H1 (cell line): ENCODE data around the gene JDP2. TPM values are rescaled to one million over a fixed set of nuclear protein-coding genes. Genes with fewer than 3 reads are reported as not detected.

Experiments
- CTCF ChIA-PET: fragments of 300-600 bp; sonication (Branson Sonifier 250); formaldehyde crosslinking; loops from one replicate; lab custom pipeline; 2021; ENCODE audit not compliant: partially characterized antibody; lab: Charles Lee
- POLR2A ChIA-PET: fragments of 300-600 bp; sonication (Branson Sonifier 250); formaldehyde crosslinking; loops from one replicate; lab custom pipeline; 2021; ENCODE audit warnings: inconsistent platforms; ENCODE audit not compliant: partially characterized antibody; lab: Charles Lee
- DNase-seq, 2 experiments: peaks; one replicate each; pipeline versions ENCODE4 v3.0.0 to v3.0.0-alpha.2; 2010 to 2022; ENCODE audit warnings: low spot score in 2 of 2, low read depth in 1 of 2, mixed read lengths in 1 of 2
- FAIRE-seq: peaks from 2 replicates; lab custom pipeline; 2011; peaks lifted over from hg19 to GRCh38; lab: Jason Lieb, UNC
- H2AFZ ChIP-seq: 2 replicates; pipeline ENCODE4 v1.8.1; 2012; ENCODE audit warnings: low read length, inconsistent platforms
- H2AK5ac ChIP-seq: 2 replicates; pipeline ENCODE4 v1.6.1; 2013; ENCODE audit warnings: low read depth, low read length
- H2BK120ac ChIP-seq: replicated peaks from 2 replicates; pipeline ENCODE3; 2013; ENCODE audit warnings: low read depth, low read length, inconsistent platforms
- H2BK12ac ChIP-seq: 2 replicates; pipeline ENCODE4 v1.6.1; 2013; ENCODE audit warnings: low read depth, low read length
- H2BK15ac ChIP-seq: 2 replicates; pipeline ENCODE4 v1.6.1; 2013; ENCODE audit warnings: low read length
- H2BK20ac ChIP-seq: 2 replicates; pipeline ENCODE4 v1.6.1; 2013; ENCODE audit warnings: low read length
- H2BK5ac ChIP-seq: 2 replicates; pipeline ENCODE4 v1.6.1; 2013; ENCODE audit warnings: low read depth, low read length
- H3K14ac ChIP-seq: 2 replicates; pipeline ENCODE4 v1.6.1; 2013; ENCODE audit warnings: inconsistent platforms; ENCODE audit not compliant: insufficient read length
- H3K18ac ChIP-seq: 2 replicates; pipeline ENCODE4 v1.6.1; 2013; ENCODE audit warnings: low read length; ENCODE audit errors: extremely low read depth
- H3K23ac ChIP-seq: 2 replicates; pipeline ENCODE4 v1.6.1; 2013; ENCODE audit warnings: inconsistent platforms; ENCODE audit not compliant: insufficient read length
- H3K23me2 ChIP-seq: 2 replicates; pipeline ENCODE4 v1.6.1; 2013; ENCODE audit warnings: low read depth, low read length
- H3K27ac ChIP-seq: 2 replicates; pipeline ENCODE4 v1.6.1; 2011; ENCODE audit warnings: low read depth, low read length, inconsistent platforms
- H3K27me3 ChIP-seq, 4 experiments: replicated peaks in 1 of 4; 1 replicate in 1 of 4; 2 replicates in 3 of 4; pipeline versions ENCODE4 v1.6.1 to v1.8.1; 2011 to 2013; ENCODE audit warnings: low read length in 3 of 4, mild to moderate bottlenecking in 3 of 4, inconsistent platforms in 2 of 4, mixed read lengths in 2 of 4, moderate library complexity in 1 of 4; ENCODE audit not compliant: control insufficient read depth in 3 of 4, insufficient read depth in 3 of 4; ENCODE audit errors: extremely low read depth in 1 of 4
- H3K36me3 ChIP-seq, 4 experiments: 2 replicates each; pipeline versions ENCODE4 v1.6.1 to v1.8.1; 2011 to 2013; ENCODE audit warnings: mild to moderate bottlenecking in 4 of 4, low read length in 3 of 4, moderate library complexity in 2 of 4, control low read depth in 1 of 4, inconsistent platforms in 1 of 4; ENCODE audit not compliant: insufficient read depth in 4 of 4, control insufficient read depth in 2 of 4
- H3K4ac ChIP-seq: replicated peaks from 2 replicates; pipeline ENCODE3; 2013; ENCODE audit warnings: low read length, low read depth, mixed read lengths, inconsistent platforms; ENCODE audit not compliant: insufficient read length
- H3K4me1 ChIP-seq, 4 experiments: replicated peaks in 1 of 4; 1 replicate in 1 of 4; 2 replicates in 3 of 4; pipeline versions ENCODE4 v1.6.1 to v1.8.1; 2011 to 2013; ENCODE audit warnings: low read length in 3 of 4, inconsistent platforms in 2 of 4, mixed read lengths in 1 of 4; ENCODE audit not compliant: insufficient read depth in 4 of 4, control insufficient read depth in 3 of 4
- H3K4me2 ChIP-seq, 2 experiments: 2 replicates each; pipeline versions ENCODE4 v1.6.1 to v1.8.1; 2011 to 2013; ENCODE audit warnings: low read depth in 2 of 2, low read length in 2 of 2, control low read depth in 1 of 2, inconsistent platforms in 1 of 2, mild to moderate bottlenecking in 1 of 2; ENCODE audit not compliant: insufficient read depth in 1 of 2
- H3K4me3 ChIP-seq, 4 experiments: fragments of 200-600, 300-600 bp in 1 of 4; sonication (generic), shearing (Covaris generic), sonication (Bioruptor Twin) in 1 of 4; 2 replicates each; pipeline versions ENCODE4 v1.5.1 to v1.8.1; 2011 to 2016; ENCODE audit warnings: low read length in 4 of 4, low read depth in 3 of 4, control low read depth in 2 of 4, inconsistent platforms in 2 of 4, mild to moderate bottlenecking in 2 of 4, mixed read lengths in 1 of 4, moderate library complexity in 1 of 4; ENCODE audit not compliant: insufficient read depth in 2 of 4; ENCODE audit errors: extremely low read depth in 1 of 4
- H3K56ac ChIP-seq: replicated peaks from 2 replicates; pipeline ENCODE3; 2013; ENCODE audit warnings: low read depth, mild to moderate bottlenecking, mixed read lengths, low read length, inconsistent platforms; ENCODE audit not compliant: insufficient read length
- H3K79me1 ChIP-seq: 2 replicates; pipeline ENCODE4 v1.6.1; 2013; ENCODE audit warnings: low read depth, low read length, control low read depth
- H3K79me2 ChIP-seq, 2 experiments: 2 replicates each; pipeline versions ENCODE4 v1.6.1 to v1.8.1; 2012 to 2013; ENCODE audit warnings: low read length in 2 of 2, mild to moderate bottlenecking in 2 of 2, inconsistent platforms in 1 of 2; ENCODE audit not compliant: insufficient read depth in 2 of 2, control insufficient read depth in 1 of 2
- H3K9ac ChIP-seq, 4 experiments: replicated peaks in 1 of 4; 1 replicate in 1 of 4; 2 replicates in 3 of 4; pipeline versions ENCODE4 v1.6.1 to v1.8.1; 2011 to 2013; ENCODE audit warnings: low read depth in 3 of 4, low read length in 3 of 4, control low read depth in 2 of 4, mild to moderate bottlenecking in 2 of 4, moderate library complexity in 2 of 4, inconsistent platforms in 1 of 4; ENCODE audit errors: extremely low read depth in 1 of 4
- H3K9me3 ChIP-seq, 2 experiments: 2 replicates each; pipeline versions ENCODE4 v1.6.1 to v1.8.1; 2012 to 2013; ENCODE audit warnings: mild to moderate bottlenecking in 2 of 2, moderate library complexity in 2 of 2, control low read depth in 1 of 2, inconsistent platforms in 1 of 2, low read depth in 1 of 2, low read length in 1 of 2, mixed read lengths in 1 of 2; ENCODE audit not compliant: insufficient read depth in 2 of 2
- H4K20me1 ChIP-seq, 2 experiments: replicated peaks in 1 of 2; 2 replicates each; pipeline versions ENCODE3 to v1.8.1; 2011 to 2013; ENCODE audit warnings: inconsistent platforms in 2 of 2, low read length in 2 of 2, mild to moderate bottlenecking in 1 of 2; ENCODE audit not compliant: insufficient read depth in 2 of 2, control insufficient read depth in 1 of 2
- H4K5ac ChIP-seq: 2 replicates; pipeline ENCODE4 v1.6.1; 2013; ENCODE audit warnings: low read length, low read depth, mixed read lengths, inconsistent platforms; ENCODE audit not compliant: insufficient read length
- H4K8ac ChIP-seq: 2 replicates; pipeline ENCODE4 v1.8.0; 2013; ENCODE audit warnings: mild to moderate bottlenecking, moderate library complexity, low read length, inconsistent platforms; ENCODE audit not compliant: insufficient read depth; ENCODE audit errors: extremely low read depth
- H4K91ac ChIP-seq: replicated peaks from 2 replicates; pipeline ENCODE3; 2013; ENCODE audit warnings: low read length, mixed read lengths, inconsistent platforms; ENCODE audit not compliant: insufficient read length
- WGBS, 2 experiments: shearing (Covaris generic) in 1 of 2; methylation state at CpG; one replicate each; pipeline versions ENCODE4 v1.1.6 to v1.1.7; 2013 to 2015; ENCODE audit warnings: low lambda C conversion rate in 2 of 2, mixed read lengths in 2 of 2, inconsistent platforms in 1 of 2, low coverage in 1 of 2, missing lambda C conversion rate in 1 of 2; ENCODE audit not compliant: insufficient replicate concordance in 2 of 2, insufficient coverage in 1 of 2, insufficient read length in 1 of 2; ENCODE audit errors: extremely low coverage in 1 of 2, missing lambda C conversion rate in 1 of 2; 5-methylcytosine and 5-hydroxymethylcytosine counted together
- polyA plus RNA-seq, 7 experiments: library from polyadenylated mRNA; depleted of rRNA in 3 of 7; stranded (reverse) in 5 of 7; unstranded in 2 of 7; fragments of >200 nt in 5 of 7; fragments of 200-250 nt in 2 of 7; gene quantifications; 1 replicate in 5 of 7; 2 replicates in 1 of 7; 4 replicates in 1 of 7; pipeline versions ENCODE4 v1.2.1 to v1.2.3, GENCODE V29; 2011 to 2013; ENCODE audit warnings: missing spikeins in 2 of 7, mixed read lengths in 2 of 7
- total RNA-seq: library from RNA; stranded (reverse); fragmentation: NEBNext Ultra II Directional; extraction: Animal tissue kit (Norgen Biotek cat#: 25700); gene quantifications from 2 replicates; pipeline ENCODE4 v1.2.1, GENCODE V29; 2021

Gene JDP2
- total and polyA plus RNA-seq, 2 of the 8 experiments (the other 6 are each of a cell fraction or from before 2014, with no cell fraction given) = 8.9 to 27.2 TPM

DNA sequence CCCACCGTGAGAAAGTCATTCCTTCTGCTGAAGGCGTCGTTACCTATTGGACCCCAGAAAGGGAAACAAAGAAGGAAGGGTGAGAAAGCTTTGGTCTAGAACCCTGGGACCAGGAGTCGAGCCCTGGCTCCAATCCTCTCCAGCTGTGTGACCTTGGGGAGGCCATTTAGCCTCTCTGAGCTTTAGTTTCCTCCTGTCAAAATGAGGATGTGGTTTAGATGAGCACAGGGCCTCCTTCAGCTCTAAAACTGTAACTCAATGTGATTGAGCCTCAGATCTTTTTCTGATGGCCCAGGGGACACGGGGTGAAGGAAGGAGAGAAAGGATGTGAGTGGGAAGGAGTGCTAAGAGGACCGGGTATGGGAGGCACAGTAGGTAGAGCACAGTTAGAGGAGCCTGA lies 7.7 kb downstream of the JDP2 start:
- Histone ChIP-seq H3K23ac (no peak overlapping the region), H2BK5ac (no peak overlapping the region), H3K36me3 (peaks cover 0 to 31% (median 3%) of the 10 kb centered on the region in 4 experiments; a peak in 3 of 8 replicates), H3K18ac (no peak overlapping the region), H2BK15ac (no peak overlapping the region), H2BK12ac (no peak overlapping the region), H3K4me3 (no peak overlapping the region), H3K27me3 (no peaks in the 10 kb centered on the region), H3K14ac (no peak overlapping the region), H3K56ac (no peak overlapping the region), H3K27ac (no peak overlapping the region), H3K79me1 (peaks cover 4% of the 10 kb centered on the region; the same call in 1 of the 2 replicates), H3K23me2 (no peaks in the 10 kb centered on the region), H3K4me1 (peaks cover 0 to 12% (median 7%) of the 10 kb centered on the region in 4 experiments; a peak in 6 of 7 replicates), H3K9me3 (no peaks in the 10 kb centered on the region), H2BK20ac (no peak overlapping the region), H3K4ac (no peak overlapping the region), H4K91ac (no peak overlapping the region), H2AK5ac (no peak overlapping the region), H4K8ac (no peak overlapping the region), H3K9ac (no peak overlapping the region), H2AFZ (no peak overlapping the region), H3K4me2 (no peak overlapping the region), H4K5ac (no peak overlapping the region), H4K20me1 (peaks cover 3 to 7% of the 10 kb centered on the region in 2 experiments), H3K79me2 (peaks cover 0 to 17% of the 10 kb centered on the region in 2 experiments; a peak in 2 of 4 replicates), H2BK120ac (no peak overlapping the region)
- FAIRE-seq = no peak
- DNase-seq = no peak
- 92% methylated on average over 6 of the region's 6 CpGs; no CpG with 5 or more reads in 1 of the 2 experiments for WGBS, 2 experiments
- ChIA-PET POLR2A (interaction anchor here (0.6 to 1.8 kb wide), 9 partner anchors 8 to 66 kb away, joined by 3 to 7 read pairs (median 4); no protein-coding TSS in a partner anchor), CTCF (interaction anchor here (0.7 to 3.9 kb wide), 7 partner anchors 10 to 127 kb away, joined by 3 to 27 read pairs (median 3); no protein-coding TSS in a partner anchor)
